Measurements from ENCODE around the gene PPM1K. TPM values are rescaled to one million over a fixed set of nuclear protein-coding genes. Genes with fewer than 3 reads are reported as not detected.

The PPM1K gene
- total RNA-seq, 4 donors from 2014 or later, result 7.0 to 75.1 (median 14.2) TPM

DNA sequence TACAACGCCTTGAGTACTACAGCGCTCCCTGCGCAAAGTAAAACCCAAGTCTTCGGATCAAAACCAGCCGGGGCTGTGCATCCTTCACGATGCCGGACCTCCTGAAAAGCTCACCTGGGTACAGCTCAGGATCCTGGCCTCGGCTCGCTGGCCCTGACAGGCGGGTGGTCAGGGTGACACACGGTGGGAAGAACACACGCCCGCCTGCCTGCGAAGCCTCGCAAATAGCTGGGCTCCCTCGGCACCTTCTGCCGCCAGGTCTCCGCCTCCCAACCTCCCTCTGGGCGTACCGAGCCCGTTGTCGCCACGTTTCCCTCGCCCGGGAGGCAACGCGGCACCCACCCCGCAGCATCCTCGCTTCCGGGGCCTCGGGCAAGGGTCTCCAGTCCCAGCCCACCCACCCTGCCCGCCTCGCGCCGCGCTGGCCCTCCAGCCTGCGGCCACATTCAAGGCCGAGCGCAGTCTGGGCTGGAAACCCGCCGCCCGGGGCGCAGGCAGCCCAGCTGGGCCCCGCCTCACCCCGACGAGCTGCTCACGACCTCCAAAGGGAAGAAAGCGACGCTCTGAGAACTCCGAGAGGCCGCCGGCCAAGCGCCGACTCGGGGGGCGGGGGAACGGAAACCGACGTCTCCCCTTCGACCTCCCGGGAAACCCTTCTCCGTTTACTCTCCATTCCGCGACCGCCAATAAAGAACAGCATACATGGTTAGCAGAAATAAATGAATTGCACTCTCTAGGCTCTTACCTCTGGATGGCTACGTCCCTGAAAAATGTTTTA, 511 bp downstream of the PPM1K start:
- no peaks in the 10 kb centered on the region for H3K27me3 ChIP-seq
- DNase-seq, result peak; percentile 57 to 82 (median 78)
- peak overlapping the region; percentile 94 to 100 (median 98) for H3K27ac ChIP-seq
- no peaks in the 10 kb centered on the region for H3K36me3 ChIP-seq
- peaks cover 0 to 16% (median 7%) of the 10 kb centered on the region in 4 donors for H3K4me1 ChIP-seq
- H3K9me3 ChIP-seq, result no peaks in the 10 kb centered on the region
- H3K4me3 ChIP-seq, result peak overlapping the region; percentile 66 to 90 (median 78)
- no peak for TF ChIP-seq POLR2A (IDR thresholded peaks at IDR 0.05)
- TF ChIP-seq, protein P1, sequence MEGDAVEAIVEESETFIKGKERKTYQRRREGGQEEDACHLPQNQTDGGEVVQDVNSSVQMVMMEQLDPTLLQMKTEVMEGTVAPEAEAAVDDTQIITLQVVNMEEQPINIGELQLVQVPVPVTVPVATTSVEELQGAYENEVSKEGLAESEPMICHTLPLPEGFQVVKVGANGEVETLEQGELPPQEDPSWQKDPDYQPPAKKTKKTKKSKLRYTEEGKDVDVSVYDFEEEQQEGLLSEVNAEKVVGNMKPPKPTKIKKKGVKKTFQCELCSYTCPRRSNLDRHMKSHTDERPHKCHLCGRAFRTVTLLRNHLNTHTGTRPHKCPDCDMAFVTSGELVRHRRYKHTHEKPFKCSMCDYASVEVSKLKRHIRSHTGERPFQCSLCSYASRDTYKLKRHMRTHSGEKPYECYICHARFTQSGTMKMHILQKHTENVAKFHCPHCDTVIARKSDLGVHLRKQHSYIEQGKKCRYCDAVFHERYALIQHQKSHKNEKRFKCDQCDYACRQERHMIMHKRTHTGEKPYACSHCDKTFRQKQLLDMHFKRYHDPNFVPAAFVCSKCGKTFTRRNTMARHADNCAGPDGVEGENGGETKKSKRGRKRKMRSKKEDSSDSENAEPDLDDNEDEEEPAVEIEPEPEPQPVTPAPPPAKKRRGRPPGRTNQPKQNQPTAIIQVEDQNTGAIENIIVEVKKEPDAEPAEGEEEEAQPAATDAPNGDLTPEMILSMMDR (IDR thresholded peaks at IDR 0.05), result no peak

DNA sequence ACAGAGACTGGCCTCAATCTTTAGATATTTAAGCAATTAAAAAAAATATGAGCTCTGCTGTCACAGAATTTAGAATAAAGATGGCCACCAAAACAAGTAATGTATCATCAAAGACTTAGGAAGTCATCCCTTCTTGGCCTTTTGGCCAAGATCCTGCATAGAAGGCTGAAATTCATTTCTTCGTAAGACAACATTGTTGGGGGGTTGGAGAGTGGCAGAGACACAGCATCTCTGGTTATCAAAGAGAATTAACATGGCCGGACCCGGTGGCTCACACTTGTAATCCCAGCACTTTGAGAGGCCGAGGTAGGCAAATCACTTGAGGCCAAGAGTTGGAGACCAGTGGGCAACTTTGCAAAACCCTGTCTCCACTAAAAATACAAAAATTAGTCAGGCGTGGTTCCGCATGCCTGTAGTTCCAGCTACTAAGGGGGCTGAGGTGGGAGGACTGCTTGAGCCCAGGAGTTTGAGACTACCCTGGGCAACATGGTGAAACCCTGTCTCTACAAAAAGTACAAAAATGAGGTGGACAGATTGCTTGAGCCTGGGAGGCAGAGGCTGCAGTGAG, 4.0 kb downstream of the PPM1K start:
- H3K4me1 ChIP-seq, result peaks cover 0 to 15% (median 13%) of the 10 kb centered on the region in 4 donors
- no peaks in the 10 kb centered on the region for H3K9me3 ChIP-seq
- H3K27me3 ChIP-seq, result no peaks in the 10 kb centered on the region
- no peak overlapping the region for H3K4me3 ChIP-seq
- no peaks in the 10 kb centered on the region for H3K36me3 ChIP-seq
- no peak for TF ChIP-seq POLR2A (IDR thresholded peaks at IDR 0.05)
- TF ChIP-seq, protein P1 (IDR thresholded peaks at IDR 0.05), result no peak
- peak overlapping the region in 1 of 4 donors; percentile 6 for H3K27ac ChIP-seq
- DNase-seq, result peak in 1 of 3 donors; percentile 20

DNA sequence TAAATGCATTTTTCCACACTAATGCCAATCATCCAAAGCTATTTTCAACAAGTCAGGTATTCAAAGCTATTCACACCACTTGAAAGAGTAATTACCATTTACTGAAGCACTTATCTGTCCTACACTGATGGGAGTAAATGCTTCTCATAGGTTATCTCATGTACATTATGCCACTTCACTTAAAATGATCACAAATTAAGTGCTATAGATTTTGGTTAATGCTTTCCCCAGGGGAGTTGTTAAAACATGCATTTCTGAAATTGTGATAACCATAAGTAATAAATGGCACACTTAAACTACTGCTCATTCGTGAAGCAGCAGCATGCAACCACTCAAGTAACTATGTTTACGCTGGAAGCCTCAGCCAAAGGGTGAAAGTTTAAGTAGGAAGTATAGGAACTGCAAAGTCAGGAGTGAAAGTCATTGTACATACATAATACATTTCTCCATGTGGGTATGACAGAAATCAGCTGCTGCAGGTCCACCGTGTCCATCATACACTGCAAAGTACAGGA, 6.6 kb downstream of the PPM1K start:
- no peak for TF ChIP-seq POLR2A (IDR thresholded peaks at IDR 0.05)
- TF ChIP-seq, protein P1 (IDR thresholded peaks at IDR 0.05), result no peak
- Histone ChIP-seq H3K9me3 (no peaks in the 10 kb centered on the region), H3K4me1 (peaks cover 0 to 12% (median 8%) of the 10 kb centered on the region in 4 donors), H3K36me3 (no peaks in the 10 kb centered on the region), H3K4me3 (no peak overlapping the region), H3K27ac (no peak overlapping the region), H3K27me3 (no peaks in the 10 kb centered on the region)
- DNase-seq, result no peak

DNA sequence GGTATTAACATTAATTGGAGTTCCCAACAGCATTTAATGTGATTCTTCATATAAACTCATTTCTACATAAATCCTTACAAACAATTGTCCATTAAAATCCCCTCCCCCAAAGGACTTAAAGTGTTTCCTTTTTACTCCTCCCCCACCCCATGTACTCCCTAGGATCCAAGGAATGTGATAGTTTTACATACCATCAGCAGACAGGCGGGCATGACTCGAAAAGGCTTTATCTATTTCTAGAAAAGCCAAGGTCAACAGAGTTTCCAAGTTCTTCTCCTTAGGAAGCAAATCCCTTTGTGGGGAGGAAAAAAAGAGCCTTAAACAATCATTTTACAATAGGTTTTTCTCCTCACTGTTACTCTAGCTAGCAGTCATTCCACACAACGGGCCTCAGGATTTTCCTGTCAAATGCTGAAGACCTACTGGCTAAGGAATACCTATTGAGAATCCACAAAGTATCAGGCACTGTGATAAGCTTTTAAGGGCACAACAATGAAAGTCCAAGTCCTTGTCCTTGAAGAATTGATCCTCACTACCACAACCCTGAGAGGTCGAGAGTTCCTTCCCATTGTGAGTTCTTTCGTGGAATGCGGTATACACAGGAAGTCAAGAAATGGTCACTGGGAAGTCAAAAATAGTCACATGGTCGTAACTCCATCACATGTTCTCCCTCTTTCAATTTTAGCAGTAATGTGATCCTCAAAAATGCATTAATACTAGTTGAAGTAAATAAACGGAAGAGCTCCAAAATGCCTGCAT, 7.2 kb downstream of the PPM1K start:
- peaks cover 0 to 8% (median 5%) of the 10 kb centered on the region in 4 donors for H3K4me1 ChIP-seq
- no peak for DNase-seq

More for the DNA sequence above, 7.2 kb downstream of the PPM1K start:
- Histone ChIP-seq H3K27me3 (no peaks in the 10 kb centered on the region), H3K4me3 (no peak overlapping the region), H3K36me3 (no peaks in the 10 kb centered on the region), H3K27ac (no peak overlapping the region), H3K9me3 (no peaks in the 10 kb centered on the region)
- TF ChIP-seq POLR2A (IDR thresholded peaks at IDR 0.05), result no peak
- TF ChIP-seq, protein P1 (IDR thresholded peaks at IDR 0.05), result no peak

Measured in Peyer's patch (tissue), 4 donors.